IPS-NIHi7 (cell line): Measurements from ENCODE around the gene MITD1.
"Not testable (repeated sequence)": the region's sequence is repeated elsewhere in the genome, so short reads cannot be mapped to it uniquely, and the experiment has no call there.

Experiments used
- DNase-seq: peaks from one replicate; pipeline ENCODE4 v3.0.0; 2012; ENCODE audit warnings: mixed read lengths; ENCODE audit errors: extremely low spot score

Gene MITD1

DNA sequence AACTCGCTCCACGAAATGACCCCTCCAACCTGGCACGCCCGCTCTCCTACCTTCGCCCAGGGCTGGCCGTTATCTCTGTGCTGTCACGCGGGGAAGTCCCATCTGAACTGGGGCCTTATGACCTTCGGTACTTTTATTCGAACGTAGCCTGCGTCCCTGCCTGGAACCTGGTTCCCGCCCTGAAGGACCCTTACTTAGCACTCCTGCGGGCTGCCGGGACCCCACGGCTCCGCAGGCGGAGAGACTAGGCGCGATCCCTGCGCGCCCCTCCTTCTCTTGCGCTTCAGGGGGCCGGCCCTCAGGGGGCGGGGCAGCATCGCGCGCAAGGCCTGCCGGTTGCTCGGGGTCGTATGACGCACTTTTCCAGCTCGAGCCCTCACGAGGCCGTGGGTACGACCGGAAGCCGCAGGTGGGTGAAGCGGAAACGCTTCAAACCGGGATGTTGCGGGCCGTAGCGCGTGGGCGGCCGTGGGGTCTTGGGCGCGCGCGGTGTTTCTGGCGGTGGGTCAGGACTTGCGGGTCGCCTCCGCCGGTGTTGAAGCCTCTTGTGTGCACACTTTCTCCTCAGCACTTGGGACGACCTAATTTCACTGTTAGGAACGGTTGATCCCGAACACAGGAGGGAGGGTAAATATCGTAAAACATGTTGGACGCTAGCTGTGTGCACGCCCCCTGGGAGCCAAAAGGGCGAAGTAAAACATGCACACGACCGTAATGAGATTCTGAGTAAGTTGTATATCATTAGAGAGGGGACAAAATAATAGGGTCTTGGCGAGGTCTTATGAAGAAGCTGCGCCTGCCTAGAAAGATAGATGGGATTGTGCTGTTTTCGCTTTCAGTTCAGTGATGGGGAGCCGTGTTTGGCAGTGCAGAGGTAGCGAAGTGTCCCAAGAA, 26.0 kb downstream of the MITD1 start, which contains the start of the genes LIPT1 and TSGA10:
Gene LIPT1, plus strand, starts transcription at position 325 of the 894 bp plus-strand sequence. CDS start 6,991 bp downstream, outside the sequence.
Gene TSGA10, minus strand, starts transcription at position 300 of the 894 bp plus-strand sequence. CDS start 45,503 bp downstream, outside the sequence.
- DNase-seq = peak; percentile 93

DNA sequence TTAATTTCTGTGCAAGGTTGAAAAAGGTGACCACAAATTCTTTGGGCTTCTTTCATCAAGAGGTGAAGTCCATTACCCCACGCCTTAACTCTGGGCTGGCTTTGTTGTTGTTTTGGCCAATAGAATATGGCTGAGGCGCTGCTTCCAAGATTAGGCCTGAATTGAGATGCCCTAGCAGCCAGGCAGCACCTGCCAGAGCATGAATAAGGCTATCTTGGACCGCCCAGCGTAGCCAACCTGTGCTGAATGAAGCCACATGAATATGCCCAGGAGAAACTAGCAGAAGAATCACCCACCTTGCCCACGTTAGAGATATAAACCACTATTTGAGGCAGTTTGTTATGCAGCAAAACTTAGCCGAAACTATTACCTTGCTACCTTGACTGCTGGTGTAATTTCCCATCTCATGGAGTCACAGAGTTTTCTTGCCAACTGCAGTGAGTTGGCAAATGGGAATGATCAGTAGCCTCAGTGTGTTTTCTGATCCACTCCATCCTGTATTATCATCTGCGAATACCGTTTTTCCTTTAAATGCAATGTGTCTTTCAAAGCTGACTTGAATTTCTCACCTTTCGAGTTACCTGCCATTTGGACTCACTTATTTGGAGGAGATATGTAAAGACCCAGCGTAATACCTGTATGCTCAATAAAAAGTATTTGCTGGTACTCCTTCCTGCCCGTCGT, 26.8 kb downstream of the MITD1 start:
- no peak for DNase-seq

DNA sequence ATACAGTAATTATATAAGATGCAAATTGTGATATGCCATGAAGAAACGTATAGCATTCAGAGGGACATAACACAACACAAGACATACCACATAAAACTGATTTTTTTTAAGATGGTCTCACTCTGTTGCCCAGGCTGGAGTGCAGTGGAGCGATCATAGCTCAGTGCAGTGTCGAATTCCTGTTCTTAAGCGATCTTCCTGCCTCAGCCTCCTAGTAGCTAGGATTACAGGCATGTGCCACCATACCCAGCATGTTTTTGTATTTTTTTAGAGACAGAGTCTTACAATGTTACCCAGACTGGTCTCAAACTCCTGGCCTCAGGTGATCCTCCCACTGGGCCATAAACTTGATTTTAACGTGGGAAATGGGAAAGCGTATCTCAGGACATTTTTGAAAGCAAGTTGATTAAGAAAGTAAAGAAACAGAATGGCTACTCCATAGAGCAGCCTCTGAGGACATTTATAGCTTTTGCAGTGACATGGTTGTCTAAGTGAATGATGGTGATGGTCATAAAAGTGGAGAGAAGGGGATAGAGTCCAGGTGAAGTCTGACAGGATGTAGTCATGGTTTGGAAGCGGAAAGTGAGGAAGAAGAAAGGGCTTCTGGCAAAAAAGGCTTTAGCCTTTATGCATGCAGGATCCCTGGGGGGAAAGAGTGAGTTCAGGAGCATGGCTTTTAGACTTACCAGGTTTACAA, 28.5 kb downstream of the MITD1 start:
- DNase-seq = no peak

DNA sequence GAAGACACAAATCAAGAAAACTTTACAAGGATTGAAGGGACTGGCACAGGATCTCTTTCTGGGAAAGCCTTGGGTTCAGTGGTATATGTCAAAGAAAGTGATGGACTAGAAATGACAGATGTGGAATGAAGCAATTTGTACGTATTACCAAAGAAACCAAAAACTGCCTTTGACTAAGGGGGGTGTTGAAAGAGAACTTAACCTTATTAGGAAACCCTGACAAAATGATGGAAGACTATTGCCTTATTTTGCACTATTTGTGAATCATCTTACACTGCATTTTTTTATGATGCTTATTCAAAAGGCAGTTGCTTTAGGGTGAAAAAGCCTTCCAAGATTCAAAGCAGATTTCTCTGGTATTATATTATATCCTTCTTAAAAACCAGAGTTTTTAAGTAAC, 30.2 kb downstream of the MITD1 start:
- no peak for DNase-seq

- peak; percentile 88 for DNase-seq
Measured at GRCh38 chr2:99141110-99142108, 39.4 kb downstream of the MITD1 start, which contains the start of gene C2orf15. C2orf15 (plus strand) TSS chr2:99141707; CDS start chr2:99150559, 8,852 bp downstream.

DNA sequence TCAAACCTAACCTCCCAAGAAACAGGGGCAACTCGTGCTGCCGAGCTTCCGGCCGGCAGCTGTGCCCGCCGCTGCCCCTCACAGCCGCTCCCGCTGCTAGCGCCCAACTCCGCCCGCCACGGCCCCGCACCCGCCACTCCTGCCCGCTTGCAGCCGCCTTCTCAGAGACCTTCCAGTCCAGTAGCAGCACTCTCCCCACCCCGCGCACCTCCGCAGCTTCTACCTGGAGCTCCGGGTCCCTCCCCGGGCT, 40.1 kb downstream of the MITD1 start:
- DNase-seq = no peak

- no peak for DNase-seq
Measured at GRCh38 chr2:99140056-99140859, 40.6 kb downstream of the MITD1 start.

GRCh38 chr2:99139003-99139402, 41.9 kb downstream of the MITD1 start:
- no peak for DNase-seq

- DNase-seq = not testable (repeated sequence)
Measured at GRCh38 chr2:99135044-99135556, 45.8 kb downstream of the MITD1 start.

DNA sequence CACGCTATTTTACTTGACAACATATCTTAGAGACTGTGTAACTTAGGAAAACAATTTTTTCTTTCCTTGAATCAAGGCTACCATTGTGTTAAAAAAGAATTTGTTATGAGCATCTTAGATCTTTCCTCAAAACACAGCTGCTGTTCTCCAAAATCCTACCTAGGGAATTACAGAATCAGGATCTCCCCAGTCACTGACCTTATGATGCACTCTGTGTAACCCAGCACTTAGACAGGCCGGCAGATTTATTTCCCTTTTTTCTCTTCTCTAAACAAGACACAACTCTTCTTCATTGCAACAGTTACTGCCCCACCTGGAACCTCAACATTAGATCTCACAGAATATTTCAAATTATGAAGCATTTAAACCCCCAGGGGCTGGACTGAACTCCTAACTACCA, 52.9 kb downstream of the MITD1 start:
- DNase-seq = no peak
